Caco-2 (cell line): ENCODE measurements around the gene FBF1. TPM values are rescaled to one million over a fixed set of nuclear protein-coding genes. Genes with fewer than 3 reads are reported as not detected.

Source experiments
- BruUV-seq: library from RNA; stranded (reverse); fragments of 400-500 nt; replicated peaks from 2 replicates; lab custom pipeline; 2021; lab: Mats Ljungman, UMichigan
- CTCF ChIA-PET: fragments of 300-600 bp; sonication (Branson Sonifier 250); formaldehyde crosslinking; loops from one replicate; lab custom pipeline; 2022; ENCODE audit warnings: antibody characterized with exemption; lab: Charles Lee
- POLR2A ChIA-PET: fragments of 300-600 bp; sonication (Branson Sonifier 250); formaldehyde crosslinking; loops from one replicate; lab custom pipeline; 2022; ENCODE audit warnings: antibody characterized with exemption; lab: Charles Lee
- DNase-seq, 2 experiments: peaks; one replicate each; pipeline versions ENCODE4 v3.0.0 to v3.0.0-alpha.2; 2020 to 2022
- H3K27me3 ChIP-seq: replicated peaks from 2 replicates; pipeline ENCODE4 v1.6.0; 2011; ENCODE audit warnings: low read length; ENCODE audit not compliant: control insufficient read depth, insufficient read depth
- H3K36me3 ChIP-seq: 2 replicates; pipeline ENCODE4 v1.5.1; 2011; ENCODE audit warnings: low read length; ENCODE audit not compliant: control insufficient read depth, insufficient read depth
- H3K4me1 ChIP-seq: fragments of 250-450 bp; sonication (Bioruptor Pico); 2 replicates; pipeline ENCODE4 v1.5.1; 2020; ENCODE audit warnings: mild to moderate bottlenecking
- H3K4me3 ChIP-seq: 2 replicates; pipeline ENCODE4 v1.5.1; 2011; ENCODE audit warnings: low read depth, mild to moderate bottlenecking, control low read depth, low read length
- H3K9me3 ChIP-seq: fragments of 250-450 bp; sonication (Bioruptor Pico); 2 replicates; pipeline ENCODE4 v1.5.1; 2020; ENCODE audit warnings: mild to moderate bottlenecking, moderate library complexity
- H3K27ac Mint-ChIP-seq: one replicate; pipeline ENCODE4 v1.8.0; 2022; ENCODE audit warnings: mixed read lengths; ENCODE audit not compliant: unreplicated experiment
- H3K27me3 Mint-ChIP-seq: one replicate; pipeline ENCODE4 v1.8.0; 2022; ENCODE audit warnings: mixed read lengths; ENCODE audit not compliant: insufficient read depth, unreplicated experiment
- H3K36me3 Mint-ChIP-seq: one replicate; pipeline ENCODE4 v1.8.0; 2022; ENCODE audit warnings: mild to moderate bottlenecking, mixed read lengths; ENCODE audit not compliant: insufficient read depth, unreplicated experiment
- H3K4me1 Mint-ChIP-seq: one replicate; pipeline ENCODE4 v1.8.0; 2022; ENCODE audit warnings: low read depth, mixed read lengths; ENCODE audit not compliant: unreplicated experiment
- H3K4me3 Mint-ChIP-seq: one replicate; pipeline ENCODE4 v1.8.0; 2022; ENCODE audit warnings: mild to moderate bottlenecking, moderate library complexity, mixed read lengths; ENCODE audit not compliant: unreplicated experiment
- H3K9me3 Mint-ChIP-seq: one replicate; pipeline ENCODE4 v1.8.0; 2022; ENCODE audit warnings: mixed read lengths; ENCODE audit not compliant: unreplicated experiment
- CTCF ChIP-seq, 2 experiments: fragments of 200-600 bp in 1 of 2; IDR thresholded peaks; 1 replicate in 1 of 2; 2 replicates in 1 of 2; pipeline versions ENCODE4 v1.5.1 to v1.8.0; 2011 to 2022; ENCODE audit warnings: antibody characterized with exemption in 1 of 2, control low read depth in 1 of 2, inconsistent platforms in 1 of 2, low read depth in 1 of 2, low read length in 1 of 2, mild to moderate bottlenecking in 1 of 2, moderate library complexity in 1 of 2; ENCODE audit not compliant: insufficient read depth in 1 of 2, severe bottlenecking in 1 of 2, unreplicated experiment in 1 of 2
- intact Hi-C: fragments of 100-400 bp; cut with micrococcal nuclease; formaldehyde crosslinking; loops from one replicate; pipeline ENCODE4 v1.10.0; 2022; ENCODE audit not compliant: unreplicated experiment
- total RNA-seq: library from RNA; stranded (reverse); gene quantifications from 2 replicates; pipeline ENCODE4 v1.2.3, GENCODE V29; 2022

The FBF1 gene
- total RNA-seq, 1 experiment from 2014 or later: 14.1 TPM

GRCh38 chr17:75950855-75951554 lies 10.2 kb upstream of the FBF1 start:
- POLR2A ChIA-PET: no interaction called here
- intact Hi-C loops: no loop called here
- H3K36me3 ChIP-seq: 0 out of 2 replicates have a peak, but pooled peaks cover 1% of the 10 kb centered on the region

GRCh38 chr17:75950421-75950820 lies 9.6 kb upstream of the FBF1 start:
- H3K27me3 ChIP-seq: no peaks in the 10 kb centered on the region
- H3K27ac Mint-ChIP-seq: no peak overlapping the region
- CTCF ChIA-PET: no interaction called here
- H3K4me3 ChIP-seq: no peak overlapping the region
- POLR2A ChIA-PET: no interaction called here
- H3K9me3 Mint-ChIP-seq: no peaks in the 10 kb centered on the region
- intact Hi-C loops: no loop called here
- H3K27me3 Mint-ChIP-seq: no peaks in the 10 kb centered on the region
- H3K36me3 ChIP-seq: 0 out of 2 replicates have a peak, but pooled peaks cover 1% of the 10 kb centered on the region
- no peaks in the 10 kb centered on the region for H3K4me1 ChIP-seq
- no TSS peak for BruUV-seq
- no peak for DNase-seq
- H3K4me3 Mint-ChIP-seq: no peak overlapping the region
- no peak for TF ChIP-seq CTCF (IDR thresholded peaks at IDR 0.05; ENCODE audit: insufficient read depth in 1 of 2, low read depth in 1 of 2, low read length in 1 of 2, severe bottlenecking in 1 of 2, unreplicated experiment in 1 of 2)
- no peaks in the 10 kb centered on the region for H3K4me1 Mint-ChIP-seq
- peaks cover 83% of the 10 kb centered on the region for H3K36me3 Mint-ChIP-seq
- H3K9me3 ChIP-seq: no peaks in the 10 kb centered on the region

More at GRCh38 chr17:75950855-75951554, 10.2 kb upstream of the FBF1 start:
- no peak overlapping the region for H3K4me3 ChIP-seq
- no peak overlapping the region for H3K27ac Mint-ChIP-seq
- BruUV-seq: no TSS peak
- H3K9me3 ChIP-seq: no peaks in the 10 kb centered on the region
- H3K4me3 Mint-ChIP-seq: no peak overlapping the region
- H3K4me1 ChIP-seq: no peaks in the 10 kb centered on the region
- DNase-seq: no peak
- CTCF ChIA-PET: no interaction called here
- H3K4me1 Mint-ChIP-seq: no peaks in the 10 kb centered on the region
- no peaks in the 10 kb centered on the region for H3K9me3 Mint-ChIP-seq
- TF ChIP-seq CTCF (IDR thresholded peaks at IDR 0.05; ENCODE audit: insufficient read depth in 1 of 2, low read depth in 1 of 2, low read length in 1 of 2, severe bottlenecking in 1 of 2, unreplicated experiment in 1 of 2): no peak
- no peaks in the 10 kb centered on the region for H3K27me3 ChIP-seq
- H3K27me3 Mint-ChIP-seq: no peaks in the 10 kb centered on the region
- H3K36me3 Mint-ChIP-seq: peaks cover 86% of the 10 kb centered on the region

- ChIA-PET POLR2A (interaction anchor here (0.7 kb wide), 1 partner anchor 127 kb away, joined by 3 read pairs; the partner anchor contains the start of gene SRP68), CTCF (no interaction called here)
- Mint-ChIP-seq H3K4me1 (no peaks in the 10 kb centered on the region), H3K27ac (no peak overlapping the region), H3K9me3 (no peaks in the 10 kb centered on the region), H3K27me3 (no peaks in the 10 kb centered on the region), H3K4me3 (no peak overlapping the region), H3K36me3 (peaks cover 51% of the 10 kb centered on the region)
- intact Hi-C loops: no loop called here
- TF ChIP-seq CTCF (IDR thresholded peaks at IDR 0.05; ENCODE audit: insufficient read depth in 1 of 2, low read depth in 1 of 2, low read length in 1 of 2, severe bottlenecking in 1 of 2, unreplicated experiment in 1 of 2): no peak
- Histone ChIP-seq H3K36me3 (no peaks in the 10 kb centered on the region; the same call in none of the 2 replicates), H3K27me3 (no peaks in the 10 kb centered on the region), H3K9me3 (no peaks in the 10 kb centered on the region), H3K4me1 (no peaks in the 10 kb centered on the region), H3K4me3 (no peak overlapping the region)
- DNase-seq: no peak
- BruUV-seq: no TSS peak
Measured at GRCh38 chr17:75945211-75945610, 4.4 kb upstream of the FBF1 start.
